CD4-positive, alpha-beta T cell treated with Interleukin-17A for 4 hours (primary cell): ENCODE measurements around the gene SPON1.

Experiments
- DNase-seq: peaks from one replicate; pipeline ENCODE4 v3.0.0-alpha.2; 2020; ENCODE audit warnings: mixed read lengths

The SPON1 gene

GRCh38 chr11:14090631-14091030 is 128.1 kb downstream of the SPON1 start:
- peak; percentile 58 for DNase-seq

GRCh38 chr11:14093065-14093464 is 130.5 kb downstream of the SPON1 start:
- DNase-seq: no peak

- DNase-seq: no peak
Measured at GRCh38 chr11:14094481-14095037, 132.0 kb downstream of the SPON1 start.

- no peak for DNase-seq
Measured at GRCh38 chr11:14095882-14096281, 133.4 kb downstream of the SPON1 start.

- DNase-seq: no peak
Measured at GRCh38 chr11:14096606-14097005, 134.1 kb downstream of the SPON1 start.

- no peak for DNase-seq
Measured at GRCh38 chr11:14101388-14101787, 138.9 kb downstream of the SPON1 start.

GRCh38 chr11:14102766-14103165 is 140.2 kb downstream of the SPON1 start:
- no peak for DNase-seq

- no peak for DNase-seq
Measured at GRCh38 chr11:14105446-14105845, 142.9 kb downstream of the SPON1 start.

- no peak for DNase-seq
Measured at GRCh38 chr11:14106303-14107049, 144.0 kb downstream of the SPON1 start.

- no peak for DNase-seq
Measured at GRCh38 chr11:14107050-14107430, 144.5 kb downstream of the SPON1 start.

- DNase-seq: no peak
Measured at GRCh38 chr11:14109742-14110141, 147.2 kb downstream of the SPON1 start.

GRCh38 chr11:14110629-14111028 is 148.1 kb downstream of the SPON1 start:
- DNase-seq: no peak

GRCh38 chr11:14111496-14111895 is 149.0 kb downstream of the SPON1 start:
- DNase-seq: no peak

GRCh38 chr11:14112721-14113120 is 150.2 kb downstream of the SPON1 start:
- DNase-seq: no peak

GRCh38 chr11:14114269-14114668 is 151.7 kb downstream of the SPON1 start:
- no peak for DNase-seq

GRCh38 chr11:14114786-14115185 is 152.3 kb downstream of the SPON1 start:
- no peak for DNase-seq

GRCh38 chr11:14117632-14118031 is 155.1 kb downstream of the SPON1 start:
- DNase-seq: no peak

GRCh38 chr11:14118072-14118471 is 155.5 kb downstream of the SPON1 start:
- no peak for DNase-seq

- peak; percentile 38 for DNase-seq
Measured at GRCh38 chr11:14119357-14119756, 156.8 kb downstream of the SPON1 start.

GRCh38 chr11:14124350-14124749 is 161.8 kb downstream of the SPON1 start:
- no peak for DNase-seq

- no peak for DNase-seq
Measured at GRCh38 chr11:14124886-14125285, 162.4 kb downstream of the SPON1 start.

- no peak for DNase-seq
Measured at GRCh38 chr11:14125529-14125928, 163.0 kb downstream of the SPON1 start.

- no peak for DNase-seq
Measured at GRCh38 chr11:14127679-14128078, 165.2 kb downstream of the SPON1 start.

GRCh38 chr11:14132312-14132711 is 169.8 kb downstream of the SPON1 start:
- DNase-seq: no peak

GRCh38 chr11:14133381-14133780 is 170.9 kb downstream of the SPON1 start:
- DNase-seq: no peak
